SK-N-MC (cell line): ENCODE results near the gene URAD.

Experiments used
- DNase-seq: peaks from one replicate; pipeline ENCODE4 v3.0.0-alpha.2; 2011; ENCODE audit warnings: low read depth, low spot score
- H3K27ac ChIP-seq: fragments of 200-600 bp; sonication (generic); 2 replicates; pipeline ENCODE4 v1.5.1; 2016; ENCODE audit warnings: mixed run types
- H3K36me3 ChIP-seq: fragments of 200-600 bp; sonication (generic); 2 replicates; pipeline ENCODE4 v1.6.1; 2017; ENCODE audit warnings: antibody characterized with exemption, low read length, mixed read lengths; ENCODE audit not compliant: insufficient read depth
- H3K4me3 ChIP-seq: fragments of 200-600 bp; sonication (generic); 2 replicates; pipeline ENCODE4 v1.5.1; 2016
- H3K9ac ChIP-seq: fragments of 200-600 bp; sonication (generic); 2 replicates; pipeline ENCODE4 v1.8.0; 2017; ENCODE audit warnings: mixed run types, mixed read lengths; ENCODE audit not compliant: insufficient read length
- H3K9me3 ChIP-seq: fragments of 200-600 bp; sonication (generic); 2 replicates; pipeline ENCODE4 v1.6.1; 2017; ENCODE audit warnings: low read depth, mild to moderate bottlenecking, antibody characterized with exemption, low read length, moderate library complexity, mixed read lengths
- EZH2 ChIP-seq: fragments of 200-600 bp; sonication (generic); IDR thresholded peaks from one replicate; pipeline ENCODE4 v1.6.1; 2017; ENCODE audit warnings: antibody characterized with exemption
- FOXP2 ChIP-seq: optimal IDR thresholded peaks from 2 replicates; pipeline ENCODE3; 2011; ENCODE audit warnings: mild to moderate bottlenecking, moderate library complexity; ENCODE audit not compliant: insufficient read depth; ENCODE audit errors: extremely low read length, control extremely low read depth
- POLR2AphosphoS5 ChIP-seq: IDR thresholded peaks from 2 replicates; pipeline ENCODE4 v1.6.1; 2012; ENCODE audit warnings: mild to moderate bottlenecking, low read depth, low read length, borderline replicate concordance

The URAD gene

DNA sequence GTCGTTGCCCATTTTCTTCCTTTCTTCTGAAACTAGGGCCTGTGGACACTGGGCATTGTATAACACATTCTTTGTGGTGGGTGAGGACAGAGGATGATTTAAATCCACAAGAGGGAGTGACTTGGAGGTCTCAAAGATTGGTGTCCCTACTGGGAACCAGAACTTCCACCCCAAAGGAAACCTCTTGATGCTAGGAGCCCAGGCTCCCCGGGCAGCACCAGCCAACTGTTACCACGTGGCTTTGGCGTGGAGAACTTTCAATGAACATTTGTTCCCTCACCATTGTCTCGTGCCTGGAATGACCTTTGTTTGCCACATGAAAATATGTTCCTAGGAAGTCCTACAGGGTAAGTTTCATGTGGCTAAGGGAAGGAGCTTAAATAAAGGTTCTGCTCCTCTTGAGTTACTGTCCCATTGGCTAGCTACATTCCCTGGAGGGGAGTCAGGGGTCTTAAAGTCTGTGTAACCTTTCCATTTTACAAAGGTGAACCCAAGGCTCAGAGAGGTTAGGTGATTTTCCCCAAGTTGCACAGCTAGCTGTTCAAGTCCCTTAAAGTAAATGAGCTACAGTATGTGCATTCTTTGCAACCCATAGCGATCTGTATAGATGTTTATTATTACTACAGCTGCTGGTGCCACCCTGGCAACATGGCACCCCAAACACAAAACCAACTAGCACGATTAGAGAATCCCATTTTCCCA lies 14.4 kb downstream of the URAD start:
- Histone ChIP-seq H3K9ac (no peak overlapping the region), H3K27ac (no peak overlapping the region), H3K4me3 (no peak overlapping the region), H3K9me3 (no peaks in the 10 kb centered on the region), H3K36me3 (no peaks in the 10 kb centered on the region)
- TF ChIP-seq FOXP2 = no peak
- TF ChIP-seq EZH2 = no peak
- DNase-seq = no peak

GRCh38 chr13:27973291-27973690 lies 15.2 kb downstream of the URAD start:
- H3K4me3 ChIP-seq = no peak overlapping the region
- TF ChIP-seq FOXP2 (no peak), EZH2 (no peak)
- no peaks in the 10 kb centered on the region for H3K36me3 ChIP-seq
- no peaks in the 10 kb centered on the region for H3K9me3 ChIP-seq
- H3K9ac ChIP-seq = no peak overlapping the region
- no peak for DNase-seq
- no peak overlapping the region for H3K27ac ChIP-seq

DNA sequence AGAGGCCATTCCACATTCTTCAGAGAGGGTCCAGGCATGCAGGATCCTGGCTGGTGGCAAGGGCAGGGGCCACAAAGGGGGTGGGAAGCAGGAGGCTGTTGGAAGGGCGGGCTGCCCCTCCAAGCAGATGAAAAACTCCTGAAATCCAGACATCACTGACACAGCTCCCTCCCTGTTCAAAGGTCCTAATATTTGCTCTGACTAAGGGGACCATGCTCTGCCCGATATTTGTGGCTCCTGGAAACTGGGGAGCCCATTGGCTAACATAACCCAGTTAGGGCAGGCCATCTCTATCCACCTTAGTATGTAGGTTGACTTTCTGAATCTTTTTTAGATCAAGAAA lies 16.0 kb downstream of the URAD start:
- no peak overlapping the region for H3K9ac ChIP-seq
- no peak overlapping the region for H3K27ac ChIP-seq
- no peak for DNase-seq
- H3K9me3 ChIP-seq = no peaks in the 10 kb centered on the region
- no peak overlapping the region for H3K4me3 ChIP-seq
- no peaks in the 10 kb centered on the region for H3K36me3 ChIP-seq
- no peak for TF ChIP-seq EZH2
- no peak for TF ChIP-seq FOXP2
- TF ChIP-seq POLR2AphosphoS5 = no peak

- no peak for DNase-seq
- Histone ChIP-seq H3K4me3 (no peak overlapping the region), H3K9me3 (no peaks in the 10 kb centered on the region), H3K27ac (no peak overlapping the region), H3K9ac (no peak overlapping the region), H3K36me3 (no peaks in the 10 kb centered on the region)
- TF ChIP-seq POLR2AphosphoS5 = no peak
- no peak for TF ChIP-seq EZH2
- TF ChIP-seq FOXP2 = no peak
These were observed 16.6 kb downstream of the URAD start for GRCh38 chr13:27971776-27972477.

DNA sequence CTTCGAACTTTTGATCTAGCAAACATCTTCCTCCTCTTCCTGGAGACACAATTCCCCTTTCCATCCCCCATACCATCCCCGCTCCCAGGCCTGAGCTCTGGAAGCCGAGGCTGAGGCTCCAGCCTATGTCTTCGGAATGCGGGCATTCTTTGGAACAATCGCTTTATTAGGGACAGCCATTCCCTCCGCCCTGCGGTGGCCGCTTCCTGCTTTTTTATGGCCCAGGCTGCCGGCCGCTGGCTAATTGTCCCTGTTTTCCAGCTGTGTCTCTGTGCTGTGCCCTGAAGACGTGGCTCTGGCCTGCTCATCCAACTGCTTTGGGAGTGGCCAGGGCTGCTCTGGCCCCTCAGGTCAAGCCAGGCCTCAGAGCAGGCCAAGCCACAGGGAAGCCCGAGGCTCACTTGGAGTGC lies 17.3 kb downstream of the URAD start:
- H3K9ac ChIP-seq = no peak overlapping the region
- DNase-seq = no peak
- no peak overlapping the region for H3K4me3 ChIP-seq
- H3K36me3 ChIP-seq = no peaks in the 10 kb centered on the region
- no peak overlapping the region for H3K27ac ChIP-seq
- H3K9me3 ChIP-seq = no peaks in the 10 kb centered on the region
- TF ChIP-seq POLR2AphosphoS5 (no peak), FOXP2 (no peak), EZH2 (no peak)

GRCh38 chr13:27970382-27971235 lies 17.9 kb downstream of the URAD start:
- TF ChIP-seq FOXP2 (no peak), EZH2 (peak; percentile 35)
- no peak for DNase-seq
- H3K9me3 ChIP-seq = no peaks in the 10 kb centered on the region
- H3K36me3 ChIP-seq = no peaks in the 10 kb centered on the region
- no peak overlapping the region for H3K9ac ChIP-seq
- H3K27ac ChIP-seq = no peak overlapping the region
- H3K4me3 ChIP-seq = no peak overlapping the region

- H3K4me3 ChIP-seq = no peak overlapping the region
- TF ChIP-seq EZH2 (no peak), POLR2AphosphoS5 (no peak), FOXP2 (no peak)
- DNase-seq = no peak
- no peaks in the 10 kb centered on the region for H3K36me3 ChIP-seq
- no peak overlapping the region for H3K27ac ChIP-seq
- no peak overlapping the region for H3K9ac ChIP-seq
- H3K9me3 ChIP-seq = no peaks in the 10 kb centered on the region
These were observed 18.6 kb downstream of the URAD start for GRCh38 chr13:27969866-27970229.

DNA sequence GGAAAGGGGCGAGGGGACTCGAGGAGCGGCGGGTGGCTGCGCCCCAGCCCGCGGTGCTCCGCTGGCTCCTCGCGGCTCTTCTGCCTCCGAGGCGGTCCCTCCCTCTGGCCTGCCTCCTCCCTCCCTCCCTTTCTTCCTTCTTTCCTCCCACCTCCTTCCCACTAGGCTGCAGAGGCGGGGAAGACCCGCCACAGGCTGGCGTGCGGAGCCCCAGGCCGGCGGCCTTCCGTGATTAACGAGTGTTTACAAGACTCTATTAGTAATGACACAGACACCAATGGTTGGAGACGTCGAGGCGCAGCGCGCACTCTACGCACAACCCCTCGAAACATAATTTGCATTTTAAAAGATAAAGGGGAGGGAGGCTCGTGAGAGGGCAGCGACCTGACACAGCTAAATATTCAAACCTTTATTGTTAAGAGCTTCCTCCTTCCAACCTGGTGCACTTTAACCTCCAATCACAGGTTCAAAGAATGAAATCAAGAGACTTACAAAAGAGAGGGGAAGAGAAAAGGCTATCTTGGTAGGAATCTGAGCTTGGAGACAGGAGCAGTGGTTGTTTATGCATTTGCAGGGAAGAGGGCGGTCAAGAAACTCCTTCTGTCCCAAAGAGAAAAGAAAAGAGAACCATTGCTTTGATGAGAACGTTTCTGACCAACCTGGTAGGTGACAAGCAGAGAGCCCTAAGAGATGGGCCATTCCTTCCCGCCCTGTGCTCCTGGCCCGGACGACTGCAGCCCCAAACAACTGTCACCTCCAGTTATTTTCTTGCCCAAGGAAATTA lies 19.2 kb downstream of the URAD start, which contains the start of gene CDX2:
Gene CDX2, minus strand, starts transcription at position 234 of the 784 bp plus-strand sequence. CDS start 309 bp downstream, outside the sequence.
- H3K4me3 ChIP-seq = peak within 1 kb of the TSS; percentile 53
- no peaks in the 10 kb centered on the region for H3K36me3 ChIP-seq
- H3K9me3 ChIP-seq = no peaks in the 10 kb centered on the region
- no peak for DNase-seq
- H3K27ac ChIP-seq = no peak within 1 kb of the TSS
- no peak for TF ChIP-seq EZH2
- no peak for TF ChIP-seq POLR2AphosphoS5
- TF ChIP-seq FOXP2 = no peak
- no peak within 1 kb of the TSS for H3K9ac ChIP-seq
